IPS-11a (cell line): ENCODE measurements around the gene ADAMTS17.

Experiments
- H3K4me3 ChIP-seq: one replicate; pipeline ENCODE4 v1.5.1; 2013; ENCODE audit warnings: low read depth, low read length, control low read depth

ADAMTS17 gene

DNA sequence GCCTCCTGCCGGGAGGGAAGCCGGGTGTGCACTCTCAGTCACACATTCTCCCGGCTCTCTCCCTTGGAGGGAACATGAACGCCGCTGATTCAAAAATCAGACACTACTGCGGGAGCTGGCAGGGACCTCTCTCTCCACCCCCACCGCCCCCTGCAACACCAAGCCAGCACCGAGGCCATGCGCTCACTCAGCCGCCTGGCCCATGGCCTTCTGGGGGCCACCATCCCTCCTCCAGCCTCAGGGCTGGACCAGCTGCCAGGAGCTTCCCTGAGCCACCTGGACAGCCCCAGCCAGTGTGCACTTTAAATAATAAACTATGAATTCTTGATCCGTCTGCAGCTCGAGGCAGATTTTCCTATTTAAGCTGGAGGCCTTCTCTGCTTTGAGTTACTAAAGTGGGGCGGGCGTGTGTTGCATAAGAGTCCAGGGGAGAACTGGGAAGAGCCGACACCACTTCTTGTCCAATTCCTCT lies 30.6 kb downstream of the ADAMTS17 start:
- H3K4me3 ChIP-seq, result no peak overlapping the region

DNA sequence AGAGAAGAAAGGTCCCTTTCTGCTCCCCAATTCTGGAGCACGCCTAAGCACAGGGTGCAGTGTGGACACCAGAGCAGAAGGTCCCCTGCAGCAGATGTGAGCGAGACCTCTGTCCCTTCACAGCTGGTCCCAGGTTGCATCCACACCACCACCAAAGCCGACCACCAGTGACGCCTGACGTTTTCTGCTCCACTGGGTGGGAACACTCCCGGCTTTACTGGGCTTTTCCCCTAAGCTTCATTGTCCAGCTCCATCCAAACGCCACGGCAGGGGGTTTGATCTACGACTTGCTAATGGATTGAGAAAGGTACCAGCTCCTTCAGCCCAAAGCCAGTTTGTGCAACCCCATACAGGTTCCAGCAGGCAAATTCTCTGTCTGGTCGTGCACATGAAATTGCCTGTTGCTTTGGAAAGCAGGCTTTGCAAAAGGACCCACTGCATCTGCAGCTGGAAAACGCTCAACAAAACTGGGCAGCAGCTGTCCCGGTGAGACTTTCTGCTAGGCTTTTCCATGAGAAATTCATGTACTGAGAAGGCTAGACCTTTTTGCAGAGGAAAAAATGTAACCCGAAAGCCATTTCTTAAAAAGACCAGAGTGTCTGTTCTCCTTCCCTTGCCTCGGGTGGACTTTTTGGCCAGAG lies 31.1 kb downstream of the ADAMTS17 start:
- no peak overlapping the region for H3K4me3 ChIP-seq

DNA sequence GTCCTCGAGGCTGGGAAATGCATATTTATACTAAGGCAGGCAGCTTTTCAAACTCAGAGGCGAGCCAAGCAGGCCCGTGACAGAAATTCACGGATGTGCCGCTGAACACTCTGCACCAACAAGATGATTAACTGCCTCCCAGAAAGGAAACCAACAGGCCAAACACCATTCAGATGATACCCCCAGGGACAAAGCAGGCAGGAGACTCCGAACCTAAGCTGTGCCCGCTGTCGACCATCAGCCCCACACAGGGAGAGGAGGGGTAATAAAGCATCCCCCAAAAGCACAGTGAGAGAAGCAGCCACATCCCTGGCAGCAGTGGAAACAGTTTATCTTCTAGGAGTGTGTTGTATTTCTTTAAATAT lies 31.8 kb downstream of the ADAMTS17 start:
- no peak overlapping the region for H3K4me3 ChIP-seq

GRCh38 chr15:100309109-100310040 lies 32.4 kb downstream of the ADAMTS17 start:
- H3K4me3 ChIP-seq, result no peak overlapping the region

GRCh38 chr15:100308608-100309007 lies 33.2 kb downstream of the ADAMTS17 start:
- no peak overlapping the region for H3K4me3 ChIP-seq

DNA sequence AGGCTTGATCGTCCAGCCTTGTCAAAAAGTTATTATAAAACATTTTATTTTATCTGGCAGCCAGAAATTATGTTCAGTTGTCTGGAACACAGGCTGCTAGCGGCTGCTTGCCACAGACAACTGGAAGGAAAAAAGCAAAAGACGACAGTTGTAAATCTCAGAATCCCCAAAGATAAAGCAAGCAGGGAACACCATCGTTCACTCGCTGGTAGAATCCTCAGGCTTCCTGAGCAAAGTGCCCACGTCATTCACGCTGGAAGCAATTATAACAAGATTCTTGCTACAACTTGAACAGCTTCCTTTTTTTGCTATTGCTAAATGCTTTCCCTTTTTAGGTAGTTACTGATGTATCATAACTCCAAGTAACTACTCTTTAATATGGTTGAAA lies 33.6 kb downstream of the ADAMTS17 start:
- no peak overlapping the region for H3K4me3 ChIP-seq

GRCh38 chr15:100307241-100308212 lies 34.2 kb downstream of the ADAMTS17 start:
- no peak overlapping the region for H3K4me3 ChIP-seq

DNA sequence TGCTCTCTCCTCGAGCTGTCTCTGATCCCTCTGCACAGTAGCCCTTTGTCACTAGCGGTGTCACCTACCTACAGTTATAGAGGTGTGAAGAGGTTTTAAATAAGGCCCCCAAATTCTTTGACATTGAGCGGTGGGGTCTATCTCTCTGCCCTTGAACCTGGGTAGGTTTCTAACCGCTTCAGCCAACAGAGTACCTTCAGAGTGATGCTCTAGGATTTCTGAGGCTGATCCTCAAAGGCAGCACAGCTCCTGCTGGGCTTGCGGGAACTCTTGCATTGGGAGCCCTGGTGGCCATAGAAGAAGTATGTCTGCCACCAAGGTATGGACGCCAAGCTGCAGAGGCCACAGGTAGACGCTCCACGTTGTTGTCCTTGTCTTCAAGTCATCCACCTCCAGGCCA lies 35.7 kb downstream of the ADAMTS17 start:
- H3K4me3 ChIP-seq, result no peak overlapping the region

GRCh38 chr15:100301910-100302431 lies 39.8 kb downstream of the ADAMTS17 start:
- no peak overlapping the region for H3K4me3 ChIP-seq

DNA sequence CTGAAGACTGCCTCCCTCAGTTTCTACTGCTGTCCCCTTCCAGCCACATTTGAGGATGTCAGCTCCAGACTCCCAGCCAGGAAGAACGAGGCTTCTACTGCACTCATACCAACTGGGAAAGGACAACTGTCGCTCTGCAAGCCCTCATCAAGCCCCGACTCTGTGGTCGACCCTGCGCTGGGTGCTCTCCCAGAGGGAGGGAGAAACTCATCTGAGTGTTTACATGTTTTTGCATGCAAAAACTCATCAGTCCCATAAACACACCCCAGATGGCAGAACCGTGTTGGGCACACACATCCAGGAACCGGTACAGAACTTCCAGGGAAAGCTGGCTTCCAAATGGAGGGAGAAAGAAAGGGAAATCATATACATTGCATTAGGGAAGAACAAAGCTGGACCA lies 43.5 kb downstream of the ADAMTS17 start:
- no peak overlapping the region for H3K4me3 ChIP-seq

DNA sequence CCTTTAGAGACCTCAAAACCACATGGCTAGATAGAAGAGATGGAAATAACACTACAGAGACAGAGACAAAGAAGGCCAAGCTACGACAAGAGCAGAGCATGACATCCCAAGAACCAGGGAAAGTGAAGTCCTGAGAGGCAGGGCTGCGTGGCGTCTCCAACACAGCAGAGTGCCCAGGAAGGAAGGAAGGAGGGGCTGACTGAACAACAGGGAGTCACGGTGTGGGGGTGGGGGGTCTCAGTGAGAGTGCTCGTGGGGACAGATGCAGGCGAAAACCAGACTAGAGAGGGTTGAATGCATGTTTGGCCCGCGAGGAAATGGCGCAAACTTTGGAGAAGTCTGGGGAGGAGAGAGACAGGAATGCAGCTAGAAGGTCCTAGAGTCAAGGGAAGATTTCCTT lies 44.0 kb downstream of the ADAMTS17 start:
- H3K4me3 ChIP-seq, result no peak overlapping the region

DNA sequence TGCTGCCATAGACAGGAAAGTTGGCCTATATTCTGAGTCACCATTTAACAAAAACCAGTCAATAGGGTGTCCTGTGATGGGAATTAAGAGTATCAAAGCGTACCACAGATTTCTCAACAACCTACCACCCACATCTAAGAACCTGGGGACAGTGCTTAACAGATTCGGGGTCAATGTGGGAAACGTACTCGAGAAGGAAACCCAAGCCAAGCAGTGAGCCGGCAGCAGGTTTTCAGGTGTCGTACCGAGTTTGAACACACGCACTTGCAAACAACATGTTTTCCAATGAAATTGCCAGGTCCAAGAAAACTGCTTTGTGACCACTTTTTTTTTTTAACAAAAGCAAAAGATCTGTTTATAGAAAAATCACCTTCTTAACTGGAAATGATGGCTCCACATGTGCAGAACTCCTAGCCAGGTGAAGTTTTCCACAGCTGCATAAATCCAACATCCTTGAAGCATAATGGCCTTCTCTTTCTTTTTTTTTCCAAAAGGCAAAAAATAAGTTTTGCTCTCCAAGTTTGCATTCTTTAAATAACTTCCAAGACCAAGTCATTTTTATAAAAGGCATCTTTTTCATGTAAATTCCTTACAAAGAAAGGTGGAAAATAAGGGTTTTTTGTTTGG lies 45.7 kb downstream of the ADAMTS17 start:
- H3K4me3 ChIP-seq, result no peak overlapping the region

DNA sequence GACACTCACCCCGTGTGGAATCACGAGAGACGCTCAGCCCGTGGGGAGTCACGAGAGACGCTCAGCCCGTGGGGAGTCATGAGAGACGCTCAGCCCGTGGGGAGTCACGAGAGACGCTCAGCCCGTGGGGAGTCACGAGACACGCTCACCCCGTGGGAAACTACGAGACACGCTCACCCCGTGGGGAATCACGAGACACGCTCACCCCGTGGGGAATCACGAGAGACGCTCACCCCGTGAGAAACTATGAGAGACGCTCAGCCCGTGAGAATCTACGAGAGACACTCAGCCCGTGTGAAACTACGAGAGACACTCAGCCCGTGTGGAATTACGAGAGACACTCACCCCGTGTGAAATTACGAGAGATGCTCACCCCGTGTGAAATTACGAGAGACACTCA lies 49.8 kb downstream of the ADAMTS17 start:
- no peak overlapping the region for H3K4me3 ChIP-seq

DNA sequence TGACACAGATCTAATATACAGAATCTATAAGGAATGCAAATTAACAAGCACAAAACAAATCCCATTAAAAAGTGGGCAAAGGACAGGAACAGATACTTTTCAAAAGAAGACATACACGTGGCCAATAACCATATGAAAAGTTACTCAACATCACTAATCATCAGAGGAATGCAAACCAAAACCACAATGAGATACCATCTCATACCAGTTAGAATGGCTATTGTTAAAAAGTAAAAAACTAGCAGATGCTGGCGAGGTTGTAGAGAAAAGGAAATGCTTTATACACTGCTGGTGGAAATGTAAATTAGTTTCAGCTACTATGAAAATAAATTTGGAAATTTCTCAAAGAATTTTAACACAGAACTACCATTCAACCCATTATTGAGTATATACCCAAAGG lies 50.7 kb downstream of the ADAMTS17 start:
- no peak overlapping the region for H3K4me3 ChIP-seq

GRCh38 chr15:100285641-100286295 lies 56.0 kb downstream of the ADAMTS17 start:
- H3K4me3 ChIP-seq, result no peak overlapping the region

DNA sequence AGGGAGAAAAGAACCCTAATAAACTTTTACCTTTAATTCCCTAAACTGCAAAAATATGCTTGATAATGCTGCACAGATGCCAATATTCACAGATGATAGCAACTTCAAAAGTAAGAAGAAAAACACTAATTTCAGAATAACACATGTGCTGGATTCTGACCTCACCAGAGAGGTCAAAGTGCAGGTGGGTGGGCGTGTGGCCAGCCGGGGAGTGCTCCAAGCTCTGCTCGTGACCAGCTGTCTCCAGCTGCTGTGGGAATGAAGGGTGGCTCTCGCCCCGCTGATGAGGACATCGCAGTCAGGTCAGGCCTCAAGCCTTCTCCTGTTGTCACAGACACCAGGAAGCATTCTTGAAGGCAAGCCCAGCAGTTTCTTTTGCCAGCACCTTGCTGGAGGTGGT lies 57.1 kb downstream of the ADAMTS17 start:
- no peak overlapping the region for H3K4me3 ChIP-seq

DNA sequence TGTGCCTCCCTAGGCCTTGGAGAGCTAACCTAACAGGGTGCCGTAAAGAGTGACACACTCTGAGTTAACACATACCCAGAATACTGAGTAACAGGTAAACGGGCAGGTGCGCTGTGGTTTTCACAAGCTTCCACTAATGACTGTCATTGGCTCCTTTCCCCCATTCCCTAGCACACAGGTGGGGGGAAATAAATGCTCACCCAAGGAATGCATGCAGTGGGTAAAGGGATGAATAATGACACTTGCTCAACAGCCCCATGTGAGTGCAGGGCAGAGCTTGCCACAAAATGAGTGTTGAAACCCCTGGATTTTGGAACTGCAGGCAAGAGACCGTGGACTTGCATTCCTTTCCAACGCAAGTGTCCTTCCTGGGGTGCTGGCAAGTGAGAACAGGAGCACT lies 57.6 kb downstream of the ADAMTS17 start:
- H3K4me3 ChIP-seq, result no peak overlapping the region

- H3K4me3 ChIP-seq, result no peak overlapping the region
Measured at GRCh38 chr15:100281096-100281917, 60.5 kb downstream of the ADAMTS17 start.

GRCh38 chr15:100279849-100280248 lies 61.9 kb downstream of the ADAMTS17 start:
- no peak overlapping the region for H3K4me3 ChIP-seq
